Measurements from ENCODE around the gene ABLIM2.

The ABLIM2 gene

DNA sequence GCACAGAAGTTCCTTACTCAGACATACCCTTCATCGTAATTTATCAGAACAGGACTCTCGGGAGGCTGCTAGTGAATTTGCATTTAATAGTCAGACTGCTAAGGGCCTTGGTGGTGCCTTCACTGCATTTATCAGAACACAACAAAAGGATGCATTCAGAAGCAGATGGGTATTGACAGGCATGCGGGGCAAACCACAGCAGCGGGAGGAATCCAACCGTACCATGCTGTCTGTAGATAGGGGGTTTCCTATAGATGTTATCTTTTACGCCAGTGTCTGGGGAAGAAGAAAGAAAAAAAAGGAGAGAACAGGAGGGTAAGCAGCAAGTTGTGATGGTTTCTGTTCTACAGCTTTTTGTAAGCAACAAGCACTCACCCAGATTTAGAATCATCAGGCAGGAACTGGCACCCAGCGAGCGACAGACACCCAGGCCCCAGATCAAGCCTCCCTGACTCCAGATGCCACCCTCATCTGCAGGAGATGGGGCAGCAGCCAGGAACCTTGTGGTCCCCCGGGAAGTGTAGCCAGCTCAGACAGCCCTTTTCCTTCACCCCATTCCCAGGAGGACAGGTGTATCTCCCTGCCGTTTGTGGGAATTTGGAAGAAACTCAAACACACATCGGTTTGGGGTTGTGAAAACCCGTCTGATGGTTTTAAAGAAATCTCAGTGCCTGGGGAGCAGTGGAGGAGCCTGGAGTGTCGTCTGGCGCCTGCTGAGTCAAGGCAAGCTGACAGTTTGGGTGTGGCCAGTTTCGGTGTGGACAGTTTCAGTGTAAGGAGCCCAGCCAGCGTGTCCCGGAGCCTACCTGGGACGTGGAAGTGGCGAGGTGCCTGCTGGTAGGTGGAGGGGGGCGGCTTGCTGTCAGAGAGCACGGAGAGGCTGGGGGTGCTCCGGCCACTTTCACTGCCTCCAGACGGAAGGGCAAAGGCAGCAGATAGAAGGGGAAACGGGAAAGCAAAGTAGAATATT is 138.9 kb downstream of the ABLIM2 start:
- no peak for DNase-seq (ENCODE audit: low read depth)
- TF ChIP-seq, protein P1, sequence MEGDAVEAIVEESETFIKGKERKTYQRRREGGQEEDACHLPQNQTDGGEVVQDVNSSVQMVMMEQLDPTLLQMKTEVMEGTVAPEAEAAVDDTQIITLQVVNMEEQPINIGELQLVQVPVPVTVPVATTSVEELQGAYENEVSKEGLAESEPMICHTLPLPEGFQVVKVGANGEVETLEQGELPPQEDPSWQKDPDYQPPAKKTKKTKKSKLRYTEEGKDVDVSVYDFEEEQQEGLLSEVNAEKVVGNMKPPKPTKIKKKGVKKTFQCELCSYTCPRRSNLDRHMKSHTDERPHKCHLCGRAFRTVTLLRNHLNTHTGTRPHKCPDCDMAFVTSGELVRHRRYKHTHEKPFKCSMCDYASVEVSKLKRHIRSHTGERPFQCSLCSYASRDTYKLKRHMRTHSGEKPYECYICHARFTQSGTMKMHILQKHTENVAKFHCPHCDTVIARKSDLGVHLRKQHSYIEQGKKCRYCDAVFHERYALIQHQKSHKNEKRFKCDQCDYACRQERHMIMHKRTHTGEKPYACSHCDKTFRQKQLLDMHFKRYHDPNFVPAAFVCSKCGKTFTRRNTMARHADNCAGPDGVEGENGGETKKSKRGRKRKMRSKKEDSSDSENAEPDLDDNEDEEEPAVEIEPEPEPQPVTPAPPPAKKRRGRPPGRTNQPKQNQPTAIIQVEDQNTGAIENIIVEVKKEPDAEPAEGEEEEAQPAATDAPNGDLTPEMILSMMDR (conservative IDR thresholded peaks at IDR 0.05; ENCODE audit: low read length) = no peak
- H3K4me3 ChIP-seq (ENCODE audit: low read length) = no peak overlapping the region

GRCh38 chr4:8016527-8016926 is 142.1 kb downstream of the ABLIM2 start:
- TF ChIP-seq, protein P1 (conservative IDR thresholded peaks at IDR 0.05; ENCODE audit: low read length) = no peak
- DNase-seq (ENCODE audit: low read depth) = no peak

DNA sequence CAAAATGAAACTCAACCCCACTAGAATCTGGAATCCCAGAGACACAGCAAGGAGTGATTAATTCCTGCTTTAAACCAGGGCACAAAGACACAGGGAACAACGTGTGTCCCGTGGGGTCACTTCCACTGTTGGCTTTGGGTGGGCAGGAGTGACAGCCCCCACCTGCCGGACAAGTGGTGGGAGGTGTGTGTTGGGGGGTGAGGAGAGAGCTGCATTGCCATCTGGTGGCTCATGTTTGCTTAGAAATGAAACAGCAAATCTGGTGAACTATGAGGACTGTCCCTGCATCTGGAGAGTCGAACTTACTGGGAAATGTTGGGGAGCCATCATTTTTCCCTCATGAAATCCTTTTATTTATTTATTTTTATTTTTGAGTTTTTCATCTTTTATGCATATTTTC is 143.1 kb downstream of the ABLIM2 start:
- peak; percentile 13 for DNase-seq (ENCODE audit: low read depth)
- peak overlapping the region; percentile 48 for H3K4me3 ChIP-seq (ENCODE audit: low read length)
- TF ChIP-seq, protein P1 (conservative IDR thresholded peaks at IDR 0.05; ENCODE audit: low read length) = peak; percentile 58

More at GRCh38 chr4:8016527-8016926, 142.1 kb downstream of the ABLIM2 start:
- H3K4me3 ChIP-seq (ENCODE audit: low read length) = no peak overlapping the region

DNA sequence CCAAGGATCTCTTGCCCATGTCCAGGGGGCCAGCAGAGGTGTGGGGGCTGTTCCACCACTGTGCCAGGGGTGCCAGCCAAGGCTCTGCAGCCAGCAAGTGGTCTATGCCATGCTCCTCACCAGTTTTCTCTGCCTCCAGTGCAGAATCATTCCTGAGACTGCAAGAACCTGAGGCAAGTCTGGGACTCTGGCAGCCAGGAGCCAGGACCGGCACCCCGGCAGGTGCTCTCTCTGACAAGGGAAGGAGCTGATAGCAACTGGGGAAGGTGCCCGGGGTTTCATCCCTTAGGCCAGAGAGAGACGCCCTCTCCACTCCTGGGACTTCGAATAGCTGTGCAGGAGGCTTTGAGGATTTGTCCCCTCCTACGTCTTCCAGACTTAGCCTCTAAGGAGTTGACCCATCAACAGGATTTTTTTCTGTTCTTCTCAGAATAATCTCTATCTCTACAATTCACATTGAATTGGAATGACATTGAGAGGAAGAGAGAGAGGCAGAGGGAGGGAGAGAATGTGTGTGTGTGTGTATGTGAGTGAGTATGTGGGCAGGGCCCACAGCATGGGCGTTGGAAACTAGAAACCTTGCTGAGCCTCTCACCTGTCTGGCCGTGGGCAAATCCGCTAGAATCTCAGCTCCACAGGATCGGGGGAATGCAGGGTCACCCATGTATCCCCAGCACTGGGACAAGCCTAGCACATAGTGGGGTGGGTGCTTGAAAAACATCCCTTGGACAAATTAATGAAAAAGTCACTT is 144.5 kb downstream of the ABLIM2 start:
- TF ChIP-seq, protein P1 (conservative IDR thresholded peaks at IDR 0.05; ENCODE audit: low read length) = no peak
- H3K4me3 ChIP-seq (ENCODE audit: low read length) = no peak overlapping the region
- no peak for DNase-seq (ENCODE audit: low read depth)

- TF ChIP-seq, protein P1 (conservative IDR thresholded peaks at IDR 0.05; ENCODE audit: low read length) = no peak
Observed at GRCh38 chr4:8012517-8012916, 146.1 kb downstream of the ABLIM2 start.

DNA sequence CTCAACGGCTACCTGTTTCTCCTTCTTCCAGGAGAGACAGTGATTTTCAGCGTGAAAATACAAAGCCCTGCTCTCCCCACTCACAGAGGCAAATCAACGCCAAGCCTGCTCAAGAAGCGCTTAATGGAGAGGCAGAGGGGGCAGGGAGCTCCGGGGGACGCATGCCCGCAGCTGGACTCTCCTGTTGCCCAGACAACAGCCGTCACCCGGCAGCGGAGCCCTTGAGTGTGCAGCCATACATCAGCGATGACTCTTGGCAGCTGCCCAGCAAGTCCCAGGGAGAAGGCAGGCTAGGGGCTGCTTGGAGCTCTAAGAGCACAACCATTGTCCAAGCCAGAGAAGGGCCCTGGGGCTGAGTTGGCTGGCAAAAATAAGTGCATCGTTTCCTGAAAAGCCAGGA is 148.0 kb downstream of the ABLIM2 start:
- TF ChIP-seq, protein P1 (conservative IDR thresholded peaks at IDR 0.05; ENCODE audit: low read length) = no peak
- H3K4me3 ChIP-seq (ENCODE audit: low read length) = no peak overlapping the region
- peak; percentile 13 for DNase-seq (ENCODE audit: low read depth)

More at GRCh38 chr4:8012517-8012916, 146.1 kb downstream of the ABLIM2 start:
- H3K4me3 ChIP-seq (ENCODE audit: low read length) = no peak overlapping the region
- DNase-seq (ENCODE audit: low read depth) = no peak

Data from AG10803 (cell line).